ENCODE measurements around the gene KLRC1. TPM values are rescaled to one million over a fixed set of nuclear protein-coding genes. Genes with fewer than 3 reads are reported as not detected.
"Not testable (repeated sequence)": the region's sequence is repeated elsewhere in the genome, so short reads cannot be mapped to it uniquely, and the experiment has no call there.

The KLRC1 gene
- total RNA-seq, 1 donor, result not detected

- not testable (repeated sequence) for H3K27ac ChIP-seq (ENCODE audit: low read depth, low read length)
Observed at GRCh38 chr12:10430623-10431022, 22.6 kb downstream of the KLRC1 start.

GRCh38 chr12:10425938-10426337, 27.2 kb downstream of the KLRC1 start:
- H3K9me3 ChIP-seq (ENCODE audit: low read depth, low read length); H3K27ac ChIP-seq (ENCODE audit: low read depth, low read length); H3K4me1 ChIP-seq (ENCODE audit: insufficient read depth, low read length); H3K36me3 ChIP-seq (ENCODE audit: insufficient read depth, low read length); H3K4me2 ChIP-seq (ENCODE audit: insufficient read depth, low read length); H2AFZ ChIP-seq (ENCODE audit: low read length); DNase-seq (ENCODE audit: insufficient read length, low spot score, missing footprints); H4K20me1 ChIP-seq (ENCODE audit: insufficient read depth, low read length); H3K27me3 ChIP-seq (ENCODE audit: insufficient read depth, low read length); H3K79me2 ChIP-seq (ENCODE audit: insufficient read depth, low read length); H3K4me3 ChIP-seq (ENCODE audit: insufficient read depth, low read length): not testable (repeated sequence)

More at GRCh38 chr12:10430623-10431022, 22.6 kb downstream of the KLRC1 start:
- H3K4me2 ChIP-seq (ENCODE audit: insufficient read depth, low read length); H3K79me2 ChIP-seq (ENCODE audit: insufficient read depth, low read length); H3K36me3 ChIP-seq (ENCODE audit: insufficient read depth, low read length); H3K4me3 ChIP-seq (ENCODE audit: insufficient read depth, low read length); H3K9me3 ChIP-seq (ENCODE audit: low read depth, low read length); H2AFZ ChIP-seq (ENCODE audit: low read length); DNase-seq (ENCODE audit: insufficient read length, low spot score, missing footprints); H3K4me1 ChIP-seq (ENCODE audit: insufficient read depth, low read length); H4K20me1 ChIP-seq (ENCODE audit: insufficient read depth, low read length); H3K27me3 ChIP-seq (ENCODE audit: insufficient read depth, low read length): not testable (repeated sequence)

- not testable (repeated sequence) for H3K4me2 ChIP-seq (ENCODE audit: insufficient read depth, low read length); H3K4me1 ChIP-seq (ENCODE audit: insufficient read depth, low read length); H3K27me3 ChIP-seq (ENCODE audit: insufficient read depth, low read length); H3K4me3 ChIP-seq (ENCODE audit: insufficient read depth, low read length); H3K9me3 ChIP-seq (ENCODE audit: low read depth, low read length); H4K20me1 ChIP-seq (ENCODE audit: insufficient read depth, low read length); H3K36me3 ChIP-seq (ENCODE audit: insufficient read depth, low read length); H3K27ac ChIP-seq (ENCODE audit: low read depth, low read length); H2AFZ ChIP-seq (ENCODE audit: low read length); DNase-seq (ENCODE audit: insufficient read length, low spot score, missing footprints); H3K79me2 ChIP-seq (ENCODE audit: insufficient read depth, low read length)
Observed at GRCh38 chr12:10424260-10424899, 28.8 kb downstream of the KLRC1 start.

GRCh38 chr12:10422159-10422558, 31.0 kb downstream of the KLRC1 start:
- H3K27me3 ChIP-seq (ENCODE audit: insufficient read depth, low read length); H3K36me3 ChIP-seq (ENCODE audit: insufficient read depth, low read length); H3K4me1 ChIP-seq (ENCODE audit: insufficient read depth, low read length); H3K4me3 ChIP-seq (ENCODE audit: insufficient read depth, low read length); H3K27ac ChIP-seq (ENCODE audit: low read depth, low read length); H4K20me1 ChIP-seq (ENCODE audit: insufficient read depth, low read length); H3K9me3 ChIP-seq (ENCODE audit: low read depth, low read length); DNase-seq (ENCODE audit: insufficient read length, low spot score, missing footprints); H3K79me2 ChIP-seq (ENCODE audit: insufficient read depth, low read length); H3K4me2 ChIP-seq (ENCODE audit: insufficient read depth, low read length); H2AFZ ChIP-seq (ENCODE audit: low read length): not testable (repeated sequence)

GRCh38 chr12:10420334-10420733, 32.8 kb downstream of the KLRC1 start, which contains the start of gene KLRC3:
Gene KLRC3 (minus strand): TSS chr12:10420595. CDS start chr12:10420550, 45 bp downstream.
- H3K27me3 ChIP-seq (ENCODE audit: insufficient read depth, low read length); H3K27ac ChIP-seq (ENCODE audit: low read depth, low read length); H3K36me3 ChIP-seq (ENCODE audit: insufficient read depth, low read length); H3K9me3 ChIP-seq (ENCODE audit: low read depth, low read length); H2AFZ ChIP-seq (ENCODE audit: low read length); H3K4me1 ChIP-seq (ENCODE audit: insufficient read depth, low read length); DNase-seq (ENCODE audit: insufficient read length, low spot score, missing footprints); H3K4me2 ChIP-seq (ENCODE audit: insufficient read depth, low read length); H3K4me3 ChIP-seq (ENCODE audit: insufficient read depth, low read length); H3K79me2 ChIP-seq (ENCODE audit: insufficient read depth, low read length); H4K20me1 ChIP-seq (ENCODE audit: insufficient read depth, low read length): not testable (repeated sequence)

GRCh38 chr12:10409392-10409791, 43.8 kb downstream of the KLRC1 start, which contains the start of gene KLRC4:
Gene KLRC4 (minus strand): TSS chr12:10409757. CDS start chr12:10409575, 182 bp downstream.
- Histone ChIP-seq H4K20me1 (ENCODE audit: insufficient read depth, low read length) (no peaks in the 10 kb centered on the region), H3K36me3 (ENCODE audit: insufficient read depth, low read length) (no peaks in the 10 kb centered on the region), H2AFZ (ENCODE audit: low read length) (no peak within 1 kb of the TSS), H3K4me3 (ENCODE audit: insufficient read depth, low read length) (no peak within 1 kb of the TSS), H3K27me3 (ENCODE audit: insufficient read depth, low read length) (no peaks in the 10 kb centered on the region), H3K79me2 (ENCODE audit: insufficient read depth, low read length) (no peaks in the 10 kb centered on the region), H3K27ac (ENCODE audit: low read depth, low read length) (no peak within 1 kb of the TSS), H3K4me1 (ENCODE audit: insufficient read depth, low read length) (no peaks in the 10 kb centered on the region), H3K4me2 (ENCODE audit: insufficient read depth, low read length) (no peak within 1 kb of the TSS), H3K9me3 (ENCODE audit: low read depth, low read length) (no peaks in the 10 kb centered on the region)
- no peak for DNase-seq (ENCODE audit: insufficient read length, low spot score, missing footprints)
- TF ChIP-seq CTCF (IDR thresholded peaks at IDR 0.05; ENCODE audit: extremely low read depth, low read depth, low read length), result no peak

Data from osteoblast (primary cell).